ENCODE results near the gene CTNNA2.

CTNNA2 gene

GRCh38 chr2:79620679-79621078 is 107.8 kb downstream of the CTNNA2 start:
- Histone ChIP-seq H2BK12ac (ENCODE audit: low read length) (no peak overlapping the region), H3K4me3 (ENCODE audit: low read length in 2 of 2) (no peak overlapping the region), H2AK5ac (ENCODE audit: low read depth, low read length) (no peak overlapping the region), H3K14ac (ENCODE audit: low read length) (no peak overlapping the region), H2AFZ (ENCODE audit: low read length) (no peak overlapping the region), H2BK5ac (ENCODE audit: low read length) (no peak overlapping the region), H3K27ac (replicated peaks; ENCODE audit: low read length) (no peak overlapping the region), H3K9ac (ENCODE audit: low read depth, low read length, poor library complexity) (no peak overlapping the region), H4K91ac (ENCODE audit: low read depth, low read length, poor library complexity) (no peak overlapping the region), H3K27me3 (ENCODE audit: control insufficient read depth in 3 of 3, insufficient read depth in 3 of 3, low read depth in 1 of 3, low read length in 3 of 3) (no peaks in the 10 kb centered on the region), H3K23ac (ENCODE audit: low read depth, low read length, poor library complexity) (no peak overlapping the region), H3K4ac (ENCODE audit: low read length) (no peak overlapping the region), H2BK15ac (ENCODE audit: low read length) (no peak overlapping the region), H4K8ac (ENCODE audit: low read depth, low read length) (no peak overlapping the region), H3K4me2 (ENCODE audit: insufficient read depth, low read length, poor library complexity, severe bottlenecking) (no peak overlapping the region), H3K4me1 (ENCODE audit: control insufficient read depth in 2 of 2, insufficient read depth in 1 of 2, low read depth in 1 of 2, low read length in 2 of 2) (no peaks in the 10 kb centered on the region), H2BK120ac (ENCODE audit: low read depth, low read length) (no peak overlapping the region), H3K9me3 (replicated peaks in 1 of 2; ENCODE audit: control insufficient read depth in 2 of 2, insufficient read depth in 1 of 2, low read depth in 1 of 2, low read length in 2 of 2) (no peaks in the 10 kb centered on the region), H3K36me3 (replicated peaks in 1 of 2; ENCODE audit: control insufficient read depth in 2 of 2, insufficient read depth in 2 of 2, low read length in 2 of 2) (no peaks in the 10 kb centered on the region), H3K79me1 (ENCODE audit: low read depth, low read length) (no peaks in the 10 kb centered on the region), H3K18ac (ENCODE audit: low read length) (no peak overlapping the region)
- no CpG with 5 or more reads among the region's 2 CpGs for WGBS, 2 donors (ENCODE audit: extremely low coverage in 2 of 2, insufficient read length in 2 of 2, insufficient replicate concordance in 1 of 2)
- DNase-seq (ENCODE audit: low spot score), result no peak

DNA sequence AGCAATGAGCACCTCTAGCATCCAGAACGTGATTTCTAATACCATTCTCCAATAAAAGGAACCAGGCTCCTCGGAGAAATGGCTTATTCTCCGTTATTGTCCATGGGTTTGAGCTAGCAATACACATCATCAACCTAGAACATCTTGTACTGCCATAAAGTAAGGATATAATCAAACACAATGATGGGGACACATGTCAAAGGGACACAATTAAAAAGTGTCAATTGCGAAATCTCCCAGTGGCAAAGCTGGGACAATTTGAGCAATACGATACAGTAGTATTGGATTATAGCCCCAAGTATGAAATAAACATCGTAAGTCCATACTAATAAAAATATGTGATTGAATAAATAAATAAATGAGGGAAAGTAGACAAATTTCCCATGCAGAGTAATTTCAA is 108.4 kb downstream of the CTNNA2 start:
- Histone ChIP-seq H3K36me3 (replicated peaks in 1 of 2; ENCODE audit: control insufficient read depth in 2 of 2, insufficient read depth in 2 of 2, low read length in 2 of 2) (no peaks in the 10 kb centered on the region), H3K4me2 (ENCODE audit: insufficient read depth, low read length, poor library complexity, severe bottlenecking) (no peak overlapping the region), H3K23ac (ENCODE audit: low read depth, low read length, poor library complexity) (no peak overlapping the region), H2BK15ac (ENCODE audit: low read length) (no peak overlapping the region), H3K18ac (ENCODE audit: low read length) (no peak overlapping the region), H3K14ac (ENCODE audit: low read length) (no peak overlapping the region), H3K27me3 (ENCODE audit: control insufficient read depth in 3 of 3, insufficient read depth in 3 of 3, low read depth in 1 of 3, low read length in 3 of 3) (no peaks in the 10 kb centered on the region), H2AFZ (ENCODE audit: low read length) (no peak overlapping the region), H3K4me1 (ENCODE audit: control insufficient read depth in 2 of 2, insufficient read depth in 1 of 2, low read depth in 1 of 2, low read length in 2 of 2) (no peaks in the 10 kb centered on the region), H2BK12ac (ENCODE audit: low read length) (no peak overlapping the region), H2BK5ac (ENCODE audit: low read length) (no peak overlapping the region), H3K9ac (ENCODE audit: low read depth, low read length, poor library complexity) (no peak overlapping the region), H4K91ac (ENCODE audit: low read depth, low read length, poor library complexity) (no peak overlapping the region), H3K79me1 (ENCODE audit: low read depth, low read length) (no peaks in the 10 kb centered on the region), H3K4me3 (ENCODE audit: low read length in 2 of 2) (no peak overlapping the region), H2BK120ac (ENCODE audit: low read depth, low read length) (no peak overlapping the region), H3K4ac (ENCODE audit: low read length) (no peak overlapping the region), H3K27ac (replicated peaks; ENCODE audit: low read length) (no peak overlapping the region), H4K8ac (ENCODE audit: low read depth, low read length) (no peak overlapping the region), H3K9me3 (replicated peaks in 1 of 2; ENCODE audit: control insufficient read depth in 2 of 2, insufficient read depth in 1 of 2, low read depth in 1 of 2, low read length in 2 of 2) (no peaks in the 10 kb centered on the region), H2AK5ac (ENCODE audit: low read depth, low read length) (no peak overlapping the region)
- WGBS, 2 donors (ENCODE audit: extremely low coverage in 2 of 2, insufficient read length in 2 of 2, insufficient replicate concordance in 1 of 2), result no CpG with 5 or more reads among the region's 6 CpGs
- DNase-seq (ENCODE audit: low spot score), result no peak

- Histone ChIP-seq H3K4me1 (ENCODE audit: control insufficient read depth in 2 of 2, insufficient read depth in 1 of 2, low read depth in 1 of 2, low read length in 2 of 2) (no peaks in the 10 kb centered on the region), H3K4ac (ENCODE audit: low read length) (no peak overlapping the region), H3K9me3 (replicated peaks in 1 of 2; ENCODE audit: control insufficient read depth in 2 of 2, insufficient read depth in 1 of 2, low read depth in 1 of 2, low read length in 2 of 2) (no peaks in the 10 kb centered on the region), H2BK120ac (ENCODE audit: low read depth, low read length) (no peak overlapping the region), H3K36me3 (replicated peaks in 1 of 2; ENCODE audit: control insufficient read depth in 2 of 2, insufficient read depth in 2 of 2, low read length in 2 of 2) (no peaks in the 10 kb centered on the region), H3K14ac (ENCODE audit: low read length) (no peak overlapping the region), H4K91ac (ENCODE audit: low read depth, low read length, poor library complexity) (no peak overlapping the region), H2AK5ac (ENCODE audit: low read depth, low read length) (no peak overlapping the region), H4K8ac (ENCODE audit: low read depth, low read length) (no peak overlapping the region), H3K23ac (ENCODE audit: low read depth, low read length, poor library complexity) (no peak overlapping the region), H2BK5ac (ENCODE audit: low read length) (no peak overlapping the region), H3K27ac (replicated peaks; ENCODE audit: low read length) (no peak overlapping the region), H2BK12ac (ENCODE audit: low read length) (no peak overlapping the region), H2BK15ac (ENCODE audit: low read length) (no peak overlapping the region), H3K79me1 (ENCODE audit: low read depth, low read length) (no peaks in the 10 kb centered on the region), H3K18ac (ENCODE audit: low read length) (no peak overlapping the region), H2AFZ (ENCODE audit: low read length) (no peak overlapping the region), H3K27me3 (ENCODE audit: control insufficient read depth in 3 of 3, insufficient read depth in 3 of 3, low read depth in 1 of 3, low read length in 3 of 3) (no peaks in the 10 kb centered on the region), H3K9ac (ENCODE audit: low read depth, low read length, poor library complexity) (no peak overlapping the region), H3K4me2 (ENCODE audit: insufficient read depth, low read length, poor library complexity, severe bottlenecking) (no peak overlapping the region), H3K4me3 (ENCODE audit: low read length in 2 of 2) (no peak overlapping the region)
- no CpG with 5 or more reads among the region's 1 CpG for WGBS, 2 donors (ENCODE audit: extremely low coverage in 2 of 2, insufficient read length in 2 of 2, insufficient replicate concordance in 1 of 2)
- no peak for DNase-seq (ENCODE audit: low spot score)
Observed at GRCh38 chr2:79621755-79622154, 108.9 kb downstream of the CTNNA2 start.

- no peak overlapping the region for H4K8ac ChIP-seq (ENCODE audit: low read depth, low read length)
- no peak overlapping the region for H3K9ac ChIP-seq (ENCODE audit: low read depth, low read length, poor library complexity)
- H3K4me3 ChIP-seq (ENCODE audit: low read length in 2 of 2), result no peak overlapping the region
- no CpG with 5 or more reads among the region's 3 CpGs for WGBS, 2 donors (ENCODE audit: extremely low coverage in 2 of 2, insufficient read length in 2 of 2, insufficient replicate concordance in 1 of 2)
- H3K79me1 ChIP-seq (ENCODE audit: low read depth, low read length), result no peaks in the 10 kb centered on the region
- H3K36me3 ChIP-seq (replicated peaks in 1 of 2; ENCODE audit: control insufficient read depth in 2 of 2, insufficient read depth in 2 of 2, low read length in 2 of 2), result no peaks in the 10 kb centered on the region
- H3K4me2 ChIP-seq (ENCODE audit: insufficient read depth, low read length, poor library complexity, severe bottlenecking), result no peak overlapping the region
- no peak overlapping the region for H3K23ac ChIP-seq (ENCODE audit: low read depth, low read length, poor library complexity)
- H2BK5ac ChIP-seq (ENCODE audit: low read length), result no peak overlapping the region
- no peak overlapping the region for H2AK5ac ChIP-seq (ENCODE audit: low read depth, low read length)
- no peak for DNase-seq (ENCODE audit: low spot score)
- H2BK12ac ChIP-seq (ENCODE audit: low read length), result no peak overlapping the region
- H2BK120ac ChIP-seq (ENCODE audit: low read depth, low read length), result no peak overlapping the region
- H2BK15ac ChIP-seq (ENCODE audit: low read length), result no peak overlapping the region
- H3K4me1 ChIP-seq (ENCODE audit: control insufficient read depth in 2 of 2, insufficient read depth in 1 of 2, low read depth in 1 of 2, low read length in 2 of 2), result no peaks in the 10 kb centered on the region
- no peak overlapping the region for H2AFZ ChIP-seq (ENCODE audit: low read length)
- H3K9me3 ChIP-seq (replicated peaks in 1 of 2; ENCODE audit: control insufficient read depth in 2 of 2, insufficient read depth in 1 of 2, low read depth in 1 of 2, low read length in 2 of 2), result no peaks in the 10 kb centered on the region
- no peak overlapping the region for H4K91ac ChIP-seq (ENCODE audit: low read depth, low read length, poor library complexity)
- H3K27me3 ChIP-seq (ENCODE audit: control insufficient read depth in 3 of 3, insufficient read depth in 3 of 3, low read depth in 1 of 3, low read length in 3 of 3), result no peaks in the 10 kb centered on the region
- H3K14ac ChIP-seq (ENCODE audit: low read length), result no peak overlapping the region
- H3K27ac ChIP-seq (replicated peaks; ENCODE audit: low read length), result no peak overlapping the region
- H3K4ac ChIP-seq (ENCODE audit: low read length), result no peak overlapping the region
- H3K18ac ChIP-seq (ENCODE audit: low read length), result no peak overlapping the region
Observed at GRCh38 chr2:79622508-79622907, 109.7 kb downstream of the CTNNA2 start.
